Measurements from ENCODE around the gene NXF2.
"Not testable (repeated sequence)": the region's sequence is repeated elsewhere in the genome, so short reads cannot be mapped to it uniquely, and the experiment has no call there.

Gene NXF2, protein sequence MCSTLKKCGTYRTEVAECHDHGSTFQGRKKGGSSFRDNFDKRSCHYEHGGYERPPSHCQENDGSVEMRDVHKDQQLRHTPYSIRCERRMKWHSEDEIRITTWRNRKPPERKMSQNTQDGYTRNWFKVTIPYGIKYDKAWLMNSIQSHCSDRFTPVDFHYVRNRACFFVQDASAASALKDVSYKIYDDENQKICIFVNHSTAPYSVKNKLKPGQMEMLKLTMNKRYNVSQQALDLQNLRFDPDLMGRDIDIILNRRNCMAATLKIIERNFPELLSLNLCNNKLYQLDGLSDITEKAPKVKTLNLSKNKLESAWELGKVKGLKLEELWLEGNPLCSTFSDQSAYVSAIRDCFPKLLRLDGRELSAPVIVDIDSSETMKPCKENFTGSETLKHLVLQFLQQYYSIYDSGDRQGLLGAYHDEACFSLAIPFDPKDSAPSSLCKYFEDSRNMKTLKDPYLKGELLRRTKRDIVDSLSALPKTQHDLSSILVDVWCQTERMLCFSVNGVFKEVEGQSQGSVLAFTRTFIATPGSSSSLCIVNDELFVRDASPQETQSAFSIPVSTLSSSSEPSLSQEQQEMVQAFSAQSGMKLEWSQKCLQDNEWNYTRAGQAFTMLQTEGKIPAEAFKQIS

DNA sequence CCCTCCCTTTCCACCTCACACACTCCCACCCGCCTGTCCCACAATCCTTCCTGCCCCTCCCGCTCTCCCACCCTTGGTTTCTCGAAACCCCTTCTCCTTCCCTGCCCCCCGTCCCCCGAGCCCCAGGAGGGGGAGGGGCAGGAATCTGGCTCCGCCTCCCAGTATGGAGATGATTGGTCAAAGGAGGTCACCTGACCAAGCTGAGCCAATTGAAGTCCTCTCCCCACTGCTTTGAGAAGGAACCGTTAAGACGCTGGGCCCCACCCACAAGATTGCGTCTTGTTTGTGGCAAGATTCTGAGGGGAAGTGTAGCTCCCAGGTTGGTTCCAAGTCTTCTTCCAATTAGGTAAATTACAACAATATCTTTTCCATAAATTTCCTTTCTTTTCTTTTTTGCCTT is at the start of gene NXF2:
Gene NXF2 (plus strand): TSS at position 275 of the 400 bp plus-strand sequence. CDS start 59,912 bp downstream, outside the sequence.
- DNase-seq (ENCODE audit: low read depth) = not testable (repeated sequence)

- DNase-seq (ENCODE audit: low read depth) = not testable (repeated sequence)
Measured at GRCh38 chrX:102207940-102208339, 39.0 kb upstream of the NXF2 start.

DNA sequence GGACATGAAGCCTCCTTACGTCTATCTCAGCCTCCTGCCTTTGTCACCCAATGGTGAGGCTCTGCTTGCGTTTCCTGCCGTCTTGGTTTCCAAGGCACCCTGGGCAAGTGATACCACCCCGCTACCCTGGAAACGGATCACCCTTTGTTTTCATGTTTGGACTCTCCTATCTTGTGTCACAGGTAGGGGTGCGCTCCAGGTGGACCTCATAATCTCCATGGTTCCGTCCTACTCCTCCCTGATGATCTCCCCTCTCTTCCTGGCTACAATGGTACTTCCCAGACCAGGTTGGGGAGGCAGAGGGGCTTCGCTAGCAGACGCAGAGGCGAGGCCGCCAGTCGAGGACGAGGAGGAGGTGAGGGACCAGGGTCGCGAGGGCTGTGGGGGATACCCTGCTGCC is 32.0 kb upstream of the NXF2 start, which contains the start of gene TCP11X1:
Gene TCP11X1 (plus strand): TSS at position 316 of the 400 bp plus-strand sequence.
- not testable (repeated sequence) for DNase-seq (ENCODE audit: low read depth)

DNA sequence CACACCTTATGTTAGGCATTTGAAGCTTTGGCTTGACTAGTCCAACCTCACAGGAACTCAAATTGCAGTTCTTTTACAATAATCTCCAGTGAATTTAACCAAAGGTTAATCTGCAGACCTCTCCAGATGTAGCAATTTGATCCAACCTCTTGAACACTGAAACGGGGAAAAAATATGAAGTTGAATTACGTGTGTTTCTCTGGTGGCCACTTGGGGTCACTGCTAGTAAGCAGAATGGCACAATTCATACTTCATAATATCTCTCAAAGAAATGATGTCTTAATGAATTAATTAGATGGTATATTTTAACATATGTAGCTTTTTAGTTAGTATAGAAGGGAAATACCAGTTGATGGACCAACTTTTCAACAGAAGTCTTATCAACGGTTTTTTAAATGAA is 30.5 kb upstream of the NXF2 start:
- not testable (repeated sequence) for DNase-seq (ENCODE audit: low read depth)

GRCh38 chrX:102235678-102236077 is 11.3 kb upstream of the NXF2 start:
- DNase-seq (ENCODE audit: low read depth) = not testable (repeated sequence)

DNA sequence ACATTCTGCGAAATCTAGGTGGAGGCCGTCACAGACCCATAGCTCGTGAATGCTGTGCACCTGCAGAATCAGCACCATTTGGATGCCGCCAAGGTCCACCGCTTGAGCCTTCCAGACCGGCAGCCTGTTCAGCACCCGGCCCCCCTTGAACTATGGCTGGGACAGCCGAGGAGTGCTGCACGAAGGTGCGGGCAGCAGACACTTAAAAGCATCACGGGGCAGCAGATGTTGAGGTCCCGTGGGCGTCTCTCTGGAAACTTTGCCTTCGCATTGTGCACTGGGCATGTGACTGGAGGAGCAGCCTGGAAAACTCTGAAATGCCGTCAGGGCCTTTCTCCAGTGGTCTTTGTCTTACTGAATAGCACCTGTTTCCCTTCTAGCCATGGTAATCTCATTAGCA is 6.7 kb upstream of the NXF2 start:
- DNase-seq (ENCODE audit: low read depth) = not testable (repeated sequence)

- DNase-seq (ENCODE audit: low read depth) = not testable (repeated sequence)
Measured at GRCh38 chrX:102272231-102272630, 25.3 kb downstream of the NXF2 start.

DNA sequence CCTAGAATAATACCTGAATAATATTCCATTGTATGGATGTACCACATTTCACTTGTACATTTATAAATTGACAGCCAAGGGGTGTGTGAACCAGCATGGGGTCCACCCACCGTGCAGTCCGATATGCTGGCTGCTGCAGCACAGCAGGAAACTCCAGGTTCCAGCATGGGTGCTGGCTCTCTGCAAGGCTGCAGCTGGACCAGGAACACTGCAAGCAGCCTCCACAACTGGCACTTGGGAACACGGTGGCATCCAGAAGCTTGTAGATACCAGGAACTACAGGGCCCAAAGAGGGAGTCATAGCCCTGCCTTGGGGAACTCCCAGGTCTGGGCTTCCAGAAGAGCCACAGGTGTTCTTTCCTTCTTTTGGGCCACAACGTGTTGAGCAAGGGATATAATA is 91.2 kb downstream of the NXF2 start:
- DNase-seq (ENCODE audit: low read depth) = no peak

- DNase-seq (ENCODE audit: low read depth) = no peak
Measured at GRCh38 chrX:102339312-102340298, 92.6 kb downstream of the NXF2 start.

DNA sequence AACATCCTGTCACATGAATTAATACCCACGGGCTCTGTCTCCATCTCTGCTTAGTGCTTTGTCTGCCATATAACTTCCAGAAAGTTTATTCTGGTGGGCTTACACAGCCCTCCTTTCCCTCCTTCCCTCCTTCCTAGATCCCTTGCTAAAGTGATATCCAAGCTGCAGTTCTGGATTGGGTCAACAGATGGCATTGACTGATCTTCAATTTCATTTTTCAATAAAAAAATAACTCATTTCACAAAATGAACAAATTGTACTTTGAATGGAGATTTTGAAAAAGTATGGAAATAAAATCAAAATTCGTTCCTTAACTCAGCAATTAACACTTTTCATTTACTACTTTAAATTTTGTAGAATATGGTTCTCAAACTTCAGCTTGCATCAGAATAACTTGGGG is 94.9 kb downstream of the NXF2 start:
- DNase-seq (ENCODE audit: low read depth) = no peak

- DNase-seq (ENCODE audit: low read depth) = no peak
Measured at GRCh38 chrX:102345916-102346315, 98.9 kb downstream of the NXF2 start.
